Tibial nerve (tissue), 4 donors: Measurements from ENCODE around the gene NDUFA13. TPM values are rescaled to one million over a fixed set of nuclear protein-coding genes. Genes with fewer than 3 reads are reported as not detected.

ENCODE experiments used
- DNase-seq, 2 donors: peaks; one replicate each; pipeline ENCODE4 v3.0.0-alpha.2; 2019; ENCODE audit warnings: low spot score in 2 of 2
- H3K27ac ChIP-seq, 4 donors: fragments of 200-600 bp; sonication (generic) in 3 of 4; one replicate each; pipeline ENCODE4 v1.5.1; 2017 to 2019; ENCODE audit warnings: mild to moderate bottlenecking in 1 of 4
- H3K27me3 ChIP-seq, 2 donors: fragments of 200-600 bp; sonication (generic) in 1 of 2; one replicate each; pipeline versions ENCODE4 v1.5.1 to v1.6.0; 2017 to 2019
- H3K36me3 ChIP-seq, 3 donors: fragments of 200-600 bp; sonication (generic); one replicate each; pipeline ENCODE4 v1.5.1; 2018 to 2019
- H3K4me1 ChIP-seq, 4 donors: fragments of 200-600 bp; sonication (generic) in 3 of 4; one replicate each; pipeline ENCODE4 v1.5.1; 2017 to 2019
- H3K4me3 ChIP-seq, 4 donors: fragments of 200-600 bp; sonication (generic) in 3 of 4; one replicate each; pipeline ENCODE4 v1.5.1; 2017 to 2019; ENCODE audit warnings: mild to moderate bottlenecking in 1 of 4, moderate library complexity in 1 of 4
- H3K9me3 ChIP-seq, 4 donors: fragments of 200-600 bp; sonication (generic) in 3 of 4; one replicate each; pipeline ENCODE4 v1.5.1; 2017 to 2019
- EP300 ChIP-seq, 2 donors: sonication (generic); formaldehyde crosslinking; IDR thresholded peaks; one replicate each; pipeline ENCODE4 v1.6.1; 2017; ENCODE audit warnings: antibody characterized with exemption in 2 of 2, mild to moderate bottlenecking in 1 of 2
- POLR2A ChIP-seq, 2 donors: fragments of 450-650 bp; IDR thresholded peaks; one replicate each; pipeline ENCODE4 v1.6.1; 2017; ENCODE audit warnings: antibody characterized with exemption in 2 of 2, mild to moderate bottlenecking in 2 of 2, moderate library complexity in 2 of 2
- WGBS, 2 donors: methylation state at CpG; one replicate each; pipeline ENCODE4 v1.1.5; 2018; 5-methylcytosine and 5-hydroxymethylcytosine counted together
- total RNA-seq, 4 donors: library from RNA; depleted of rRNA; stranded (reverse); fragments of >200 nt; gene quantifications; one replicate each; pipeline ENCODE4 v1.1.0, GENCODE V29; 2016
- TF ChIP-seq, protein P1 (sequence below), 5 experiments: fragments of 200-600 bp in 3 of 5; fragments of 450-650 bp in 2 of 5; sonication (generic) in 3 of 5; IDR thresholded peaks; one replicate each; pipeline ENCODE4 v1.5.1; 2016 to 2019; ENCODE audit warnings: antibody characterized with exemption in 5 of 5, mild to moderate bottlenecking in 3 of 5, moderate library complexity in 2 of 5

The NDUFA13 gene
- total RNA-seq, 4 donors from 2014 or later: 27.3 to 93.6 (median 61.6) TPM

- Histone ChIP-seq H3K4me1 (peaks cover 0 to 38% (median 19%) of the 10 kb centered on the region in 4 donors), H3K27ac (no peak overlapping the region), H3K36me3 (no peaks in the 10 kb centered on the region), H3K27me3 (peaks cover 2 to 89% of the 10 kb centered on the region in 2 donors), H3K4me3 (no peak overlapping the region), H3K9me3 (peaks cover 0 to 5% (median 0%) of the 10 kb centered on the region in 4 donors)
- no peak for DNase-seq
- WGBS, 2 donors: 87 to 93% methylated on average over 8 to 13 of the region's 13 CpGs
- TF ChIP-seq, protein P1, sequence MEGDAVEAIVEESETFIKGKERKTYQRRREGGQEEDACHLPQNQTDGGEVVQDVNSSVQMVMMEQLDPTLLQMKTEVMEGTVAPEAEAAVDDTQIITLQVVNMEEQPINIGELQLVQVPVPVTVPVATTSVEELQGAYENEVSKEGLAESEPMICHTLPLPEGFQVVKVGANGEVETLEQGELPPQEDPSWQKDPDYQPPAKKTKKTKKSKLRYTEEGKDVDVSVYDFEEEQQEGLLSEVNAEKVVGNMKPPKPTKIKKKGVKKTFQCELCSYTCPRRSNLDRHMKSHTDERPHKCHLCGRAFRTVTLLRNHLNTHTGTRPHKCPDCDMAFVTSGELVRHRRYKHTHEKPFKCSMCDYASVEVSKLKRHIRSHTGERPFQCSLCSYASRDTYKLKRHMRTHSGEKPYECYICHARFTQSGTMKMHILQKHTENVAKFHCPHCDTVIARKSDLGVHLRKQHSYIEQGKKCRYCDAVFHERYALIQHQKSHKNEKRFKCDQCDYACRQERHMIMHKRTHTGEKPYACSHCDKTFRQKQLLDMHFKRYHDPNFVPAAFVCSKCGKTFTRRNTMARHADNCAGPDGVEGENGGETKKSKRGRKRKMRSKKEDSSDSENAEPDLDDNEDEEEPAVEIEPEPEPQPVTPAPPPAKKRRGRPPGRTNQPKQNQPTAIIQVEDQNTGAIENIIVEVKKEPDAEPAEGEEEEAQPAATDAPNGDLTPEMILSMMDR (IDR thresholded peaks at IDR 0.05): no peak
- TF ChIP-seq POLR2A (IDR thresholded peaks at IDR 0.05) (no peak), EP300 (IDR thresholded peaks at IDR 0.05) (no peak)
Measured at GRCh38 chr19:19543101-19543500, 27.1 kb downstream of the NDUFA13 start.

DNA sequence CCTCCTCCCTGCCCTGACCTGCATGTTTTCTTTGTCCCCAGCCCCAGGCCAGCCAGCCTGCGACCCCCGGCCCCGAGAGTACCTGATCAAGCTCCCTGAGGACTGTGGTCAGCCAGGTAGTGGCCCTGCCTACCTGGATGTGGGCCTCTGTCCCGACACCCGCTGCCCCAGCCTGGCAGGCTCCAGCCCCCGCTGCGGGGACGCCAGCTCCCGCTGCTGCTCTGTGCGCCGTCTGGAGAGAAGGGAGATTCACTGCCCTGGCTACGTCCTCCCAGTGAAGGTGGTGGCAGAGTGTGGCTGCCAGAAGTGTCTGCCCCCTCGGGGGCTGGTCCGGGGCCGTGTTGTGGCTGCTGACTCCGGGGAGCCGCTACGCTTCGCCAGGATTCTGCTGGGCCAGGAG lies 27.6 kb downstream of the NDUFA13 start:
- no peak overlapping the region for H3K4me3 ChIP-seq
- no peak for DNase-seq
- peaks cover 0 to 5% (median 0%) of the 10 kb centered on the region in 4 donors for H3K9me3 ChIP-seq
- H3K36me3 ChIP-seq: no peaks in the 10 kb centered on the region
- peaks cover 0 to 33% (median 14%) of the 10 kb centered on the region in 4 donors for H3K4me1 ChIP-seq
- H3K27me3 ChIP-seq: peaks cover 2 to 89% of the 10 kb centered on the region in 2 donors
- no peak for TF ChIP-seq POLR2A (IDR thresholded peaks at IDR 0.05)
- TF ChIP-seq, protein P1 (IDR thresholded peaks at IDR 0.05): no peak
- TF ChIP-seq EP300 (IDR thresholded peaks at IDR 0.05): no peak
- WGBS, 2 donors: 85 to 87% methylated on average over 12 to 19 of the region's 19 CpGs
- H3K27ac ChIP-seq: no peak overlapping the region

GRCh38 chr19:19544257-19544953 lies 28.4 kb downstream of the NDUFA13 start:
- H3K9me3 ChIP-seq: peaks cover 0 to 5% (median 0%) of the 10 kb centered on the region in 4 donors
- TF ChIP-seq, protein P1 (IDR thresholded peaks at IDR 0.05): no peak
- no peak for TF ChIP-seq EP300 (IDR thresholded peaks at IDR 0.05)
- TF ChIP-seq POLR2A (IDR thresholded peaks at IDR 0.05): no peak
- peaks cover 0 to 27% (median 10%) of the 10 kb centered on the region in 4 donors for H3K4me1 ChIP-seq
- no peak overlapping the region for H3K27ac ChIP-seq
- no peak for DNase-seq
- H3K36me3 ChIP-seq: no peaks in the 10 kb centered on the region
- peaks cover 2 to 89% of the 10 kb centered on the region in 2 donors for H3K27me3 ChIP-seq
- no peak overlapping the region for H3K4me3 ChIP-seq
- 85 to 92% methylated on average over 44 to 70 of the region's 75 CpGs for WGBS, 2 donors

GRCh38 chr19:19544954-19545591 lies 29.0 kb downstream of the NDUFA13 start:
- peaks cover 2 to 86% of the 10 kb centered on the region in 2 donors for H3K27me3 ChIP-seq
- H3K36me3 ChIP-seq: no peaks in the 10 kb centered on the region
- WGBS, 2 donors: 84 to 88% methylated on average over 22 to 24 of the region's 53 CpGs
- H3K9me3 ChIP-seq: peaks cover 0 to 4% (median 0%) of the 10 kb centered on the region in 4 donors
- TF ChIP-seq, protein P1 (IDR thresholded peaks at IDR 0.05): no peak
- TF ChIP-seq POLR2A (IDR thresholded peaks at IDR 0.05) (no peak), EP300 (IDR thresholded peaks at IDR 0.05) (no peak)
- no peak for DNase-seq
- no peak overlapping the region for H3K27ac ChIP-seq
- peaks cover 0 to 22% (median 10%) of the 10 kb centered on the region in 4 donors for H3K4me1 ChIP-seq
- no peak overlapping the region for H3K4me3 ChIP-seq

GRCh38 chr19:19545707-19546106 lies 29.7 kb downstream of the NDUFA13 start:
- H3K27me3 ChIP-seq: peaks cover 0 to 85% of the 10 kb centered on the region in 2 donors
- 91 to 94% methylated on average over 23 of the region's 23 CpGs for WGBS, 2 donors
- H3K27ac ChIP-seq: no peak overlapping the region
- no peaks in the 10 kb centered on the region for H3K36me3 ChIP-seq
- no peak for DNase-seq
- TF ChIP-seq EP300 (IDR thresholded peaks at IDR 0.05): no peak
- TF ChIP-seq, protein P1 (IDR thresholded peaks at IDR 0.05): no peak
- TF ChIP-seq POLR2A (IDR thresholded peaks at IDR 0.05): no peak
- H3K4me1 ChIP-seq: peaks cover 0 to 16% (median 5%) of the 10 kb centered on the region in 4 donors
- H3K9me3 ChIP-seq: no peaks in the 10 kb centered on the region
- H3K4me3 ChIP-seq: no peak overlapping the region
